ENCODE results near the gene OTUB1. TPM values are rescaled to one million over a fixed set of nuclear protein-coding genes. Genes with fewer than 3 reads are reported as not detected.

The OTUB1 gene
- total and polyA plus RNA-seq, 2 of the 13 experiments (the other 11 are each of a cell fraction or from before 2014, with no cell fraction given): 58.8 to 130 TPM

DNA sequence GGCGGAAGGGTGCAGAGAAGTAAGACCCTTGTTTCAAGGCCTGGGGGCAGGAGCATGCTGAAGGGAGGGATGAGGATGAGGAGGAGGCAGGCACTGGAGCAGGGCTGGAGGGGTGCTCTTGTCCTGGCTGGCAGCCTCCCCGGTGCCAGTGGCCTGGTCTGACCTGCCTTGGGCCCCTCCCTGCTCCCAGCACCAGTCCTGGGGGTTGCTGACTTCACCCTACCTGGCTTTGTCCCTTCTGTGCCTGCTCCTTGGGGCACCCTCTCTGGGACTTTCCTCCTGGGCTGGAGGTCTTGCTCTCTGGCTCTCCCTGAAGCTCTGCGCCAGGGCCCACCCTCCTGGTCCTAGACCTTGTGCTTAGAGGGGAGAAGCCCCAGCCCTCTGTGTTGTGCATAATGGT is 44.8 kb downstream of the OTUB1 start:
- TF ChIP-seq, protein P1, sequence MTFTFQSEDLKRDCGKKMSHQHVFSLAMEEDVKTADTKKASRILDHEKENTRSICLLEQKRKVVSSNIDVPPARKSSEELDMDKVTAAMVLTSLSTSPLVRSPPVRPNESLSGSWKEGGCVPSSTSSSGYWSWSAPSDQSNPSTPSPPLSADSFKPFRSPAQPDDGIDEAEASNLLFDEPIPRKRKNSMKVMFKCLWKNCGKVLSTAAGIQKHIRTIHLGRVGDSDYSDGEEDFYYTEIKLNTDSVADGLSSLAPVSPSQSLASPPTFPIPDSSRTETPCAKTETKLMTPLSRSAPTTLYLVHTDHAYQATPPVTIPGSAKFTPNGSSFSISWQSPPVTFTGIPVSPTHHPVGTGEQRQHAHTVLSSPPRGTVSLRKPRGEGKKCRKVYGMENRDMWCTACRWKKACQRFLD (CRISPR knock-in tag; IDR thresholded peaks at IDR 0.05; ENCODE audit: borderline replicate concordance): no peak
- TF ChIP-seq PTBP1 (IDR thresholded peaks at IDR 0.05; ENCODE audit: low read depth, low read length, poor library complexity, severe bottlenecking): no peak
- no peak for TF ChIP-seq ZFP90 (CRISPR knock-in tag; IDR thresholded peaks at IDR 0.05; ENCODE audit: borderline replicate concordance)
- TF ChIP-seq FOXK2 (IDR thresholded peaks at IDR 0.05): no peak
- TF ChIP-seq ELF1 (CRISPR knock-in tag; IDR thresholded peaks at IDR 0.05): no peak
- no peak for TF ChIP-seq ETV6 (CRISPR knock-in tag; conservative IDR thresholded peaks at IDR 0.05)
- TF ChIP-seq JUNB (CRISPR knock-in tag; IDR thresholded peaks at IDR 0.05; ENCODE audit: borderline replicate concordance): no peak
- TF ChIP-seq PCBP1 (IDR thresholded peaks at IDR 0.05; ENCODE audit: borderline replicate concordance, low read depth, low read length): no peak
- TF ChIP-seq, protein P2, sequence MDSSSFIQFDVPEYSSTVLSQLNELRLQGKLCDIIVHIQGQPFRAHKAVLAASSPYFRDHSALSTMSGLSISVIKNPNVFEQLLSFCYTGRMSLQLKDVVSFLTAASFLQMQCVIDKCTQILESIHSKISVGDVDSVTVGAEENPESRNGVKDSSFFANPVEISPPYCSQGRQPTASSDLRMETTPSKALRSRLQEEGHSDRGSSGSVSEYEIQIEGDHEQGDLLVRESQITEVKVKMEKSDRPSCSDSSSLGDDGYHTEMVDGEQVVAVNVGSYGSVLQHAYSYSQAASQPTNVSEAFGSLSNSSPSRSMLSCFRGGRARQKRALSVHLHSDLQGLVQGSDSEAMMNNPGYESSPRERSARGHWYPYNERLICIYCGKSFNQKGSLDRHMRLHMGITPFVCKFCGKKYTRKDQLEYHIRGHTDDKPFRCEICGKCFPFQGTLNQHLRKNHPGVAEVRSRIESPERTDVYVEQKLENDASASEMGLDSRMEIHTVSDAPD (CRISPR knock-in tag; IDR thresholded peaks at IDR 0.05): no peak
- TF ChIP-seq MED8 (CRISPR knock-in tag; IDR thresholded peaks at IDR 0.05; ENCODE audit: insufficient replicate concordance): no peak
- TF ChIP-seq, protein P3, sequence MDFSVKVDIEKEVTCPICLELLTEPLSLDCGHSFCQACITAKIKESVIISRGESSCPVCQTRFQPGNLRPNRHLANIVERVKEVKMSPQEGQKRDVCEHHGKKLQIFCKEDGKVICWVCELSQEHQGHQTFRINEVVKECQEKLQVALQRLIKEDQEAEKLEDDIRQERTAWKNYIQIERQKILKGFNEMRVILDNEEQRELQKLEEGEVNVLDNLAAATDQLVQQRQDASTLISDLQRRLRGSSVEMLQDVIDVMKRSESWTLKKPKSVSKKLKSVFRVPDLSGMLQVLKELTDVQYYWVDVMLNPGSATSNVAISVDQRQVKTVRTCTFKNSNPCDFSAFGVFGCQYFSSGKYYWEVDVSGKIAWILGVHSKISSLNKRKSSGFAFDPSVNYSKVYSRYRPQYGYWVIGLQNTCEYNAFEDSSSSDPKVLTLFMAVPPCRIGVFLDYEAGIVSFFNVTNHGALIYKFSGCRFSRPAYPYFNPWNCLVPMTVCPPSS (IDR thresholded peaks at IDR 0.05): no peak
- TF ChIP-seq, protein P4, sequence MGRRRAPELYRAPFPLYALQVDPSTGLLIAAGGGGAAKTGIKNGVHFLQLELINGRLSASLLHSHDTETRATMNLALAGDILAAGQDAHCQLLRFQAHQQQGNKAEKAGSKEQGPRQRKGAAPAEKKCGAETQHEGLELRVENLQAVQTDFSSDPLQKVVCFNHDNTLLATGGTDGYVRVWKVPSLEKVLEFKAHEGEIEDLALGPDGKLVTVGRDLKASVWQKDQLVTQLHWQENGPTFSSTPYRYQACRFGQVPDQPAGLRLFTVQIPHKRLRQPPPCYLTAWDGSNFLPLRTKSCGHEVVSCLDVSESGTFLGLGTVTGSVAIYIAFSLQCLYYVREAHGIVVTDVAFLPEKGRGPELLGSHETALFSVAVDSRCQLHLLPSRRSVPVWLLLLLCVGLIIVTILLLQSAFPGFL (CRISPR knock-in tag; IDR thresholded peaks at IDR 0.05): no peak
- no peak for TF ChIP-seq SP5 (CRISPR knock-in tag; IDR thresholded peaks at IDR 0.05; ENCODE audit: borderline replicate concordance, low read depth)
- TF ChIP-seq KLF11 (CRISPR knock-in tag; IDR thresholded peaks at IDR 0.05): no peak
- TF ChIP-seq, protein P5, sequence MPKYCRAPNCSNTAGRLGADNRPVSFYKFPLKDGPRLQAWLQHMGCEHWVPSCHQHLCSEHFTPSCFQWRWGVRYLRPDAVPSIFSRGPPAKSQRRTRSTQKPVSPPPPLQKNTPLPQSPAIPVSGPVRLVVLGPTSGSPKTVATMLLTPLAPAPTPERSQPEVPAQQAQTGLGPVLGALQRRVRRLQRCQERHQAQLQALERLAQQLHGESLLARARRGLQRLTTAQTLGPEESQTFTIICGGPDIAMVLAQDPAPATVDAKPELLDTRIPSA (CRISPR knock-in tag; IDR thresholded peaks at IDR 0.05; ENCODE audit: borderline replicate concordance): no peak
- TF ChIP-seq SAP130 (CRISPR knock-in tag; IDR thresholded peaks at IDR 0.05; ENCODE audit: low read depth): no peak
- Histone ChIP-seq H3K4me3 (replicated peaks in 1 of 3; ENCODE audit: insufficient read depth in 1 of 3, low read depth in 2 of 3, low read length in 3 of 3) (no peak overlapping the region), H3K9me3 (ENCODE audit: low read length) (no peaks in the 10 kb centered on the region), H3K4me2 (ENCODE audit: low read depth, low read length) (no peak overlapping the region), H3K4me1 (ENCODE audit: insufficient read depth, low read length) (peaks cover 6% of the 10 kb centered on the region; the same call in 1 of the 2 replicates), H2AFZ (ENCODE audit: low read length) (no peak overlapping the region), H3K27me3 (ENCODE audit: control insufficient read depth in 1 of 2, insufficient read depth in 2 of 2, low read length in 2 of 2) (peaks cover 7 to 18% of the 10 kb centered on the region in 2 experiments; a peak in 4 of 5 replicates), H3K36me3 (replicated peaks in 1 of 2; ENCODE audit: control insufficient read depth in 1 of 2, insufficient read depth in 2 of 2, low read length in 2 of 2) (no peaks in the 10 kb centered on the region), H3K27ac (ENCODE audit: extremely low read length, insufficient read depth, low read length) (no peak overlapping the region), H4K20me1 (ENCODE audit: insufficient read depth, low read length) (peaks cover 33% of the 10 kb centered on the region; the same call in 1 of the 2 replicates), H3K79me2 (ENCODE audit: insufficient read depth, low read length) (no peaks in the 10 kb centered on the region), H3K9ac (ENCODE audit: insufficient read depth, low read depth, low read length) (no peak overlapping the region)
- DNase-seq (ENCODE audit: low spot score): no peak
- POLR2A ChIA-PET: no interaction called here
- WGBS (ENCODE audit: low lambda C conversion rate): 100% methylated on average over 2 of the region's 3 CpGs
- no peak for FAIRE-seq
- ATAC-seq: no peak
- CTCF ChIA-PET (ENCODE audit: low intra/inter-chr PET ratio, low total read pairs): no interaction called here
- in situ Hi-C loops (cut with HindIII; ENCODE audit: extremely low pct_ligation_motif_present, low pct_unique_long_range_greater_than_20kb) (no loop called here), intact Hi-C loops (cut with micrococcal nuclease; ENCODE audit: unreplicated experiment) (no loop called here)
- no TSS peak for BruUV-seq (replicated peaks)
